ENCODE results near the gene SVOP. TPM values are rescaled to one million over a fixed set of nuclear protein-coding genes. Genes with fewer than 3 reads are reported as not detected.
"Not testable (repeated sequence)": the region's sequence is repeated elsewhere in the genome, so short reads cannot be mapped to it uniquely, and the experiment has no call there.

The SVOP gene
- total RNA-seq, 3 donors from 2014 or later (not counting 1 experiment from before 2014, with no cell fraction given) = not detected

GRCh38 chr12:109033239-109034196 lies 12.7 kb upstream of the SVOP start:
- H3K4me3 ChIP-seq (ENCODE audit: low read length) = no peak overlapping the region
- Mint-ChIP-seq H3K9me3 (peaks cover 5 to 9% of the 10 kb centered on the region in 2 donors), H3K4me1 (no peaks in the 10 kb centered on the region), H3K4me3 (no peak overlapping the region), H3K27ac (no peak overlapping the region), H3K27me3 (ENCODE audit: low read depth in 2 of 2) (peaks cover 15 to 46% of the 10 kb centered on the region in 2 donors), H3K36me3 (peaks cover 16% of the 10 kb centered on the region)
- no peak overlapping the region for H3K27ac ChIP-seq (ENCODE audit: low read length)
- peaks cover 4% of the 10 kb centered on the region for H3K9me3 ChIP-seq (ENCODE audit: control insufficient read depth, insufficient read depth, low read length)
- intact Hi-C loops (cut with micrococcal nuclease) = no loop called here
- H3K4me1 ChIP-seq (ENCODE audit: control insufficient read depth, insufficient read depth, low read length) = no peaks in the 10 kb centered on the region
- H3K36me3 ChIP-seq (ENCODE audit: control insufficient read depth, insufficient read depth, low read length) = no peaks in the 10 kb centered on the region
- whole genome bisulfite sequencing (ENCODE audit: insufficient coverage) = 73% methylated on average over 6 of the region's 7 CpGs
- no peak for DNase-seq
- ATAC-seq = no peak
- no peak for TF ChIP-seq CTCF (IDR thresholded peaks at IDR 0.05)
- H3K27me3 ChIP-seq (ENCODE audit: control insufficient read depth, insufficient read depth, low read length) = peaks cover 2% of the 10 kb centered on the region

GRCh38 chr12:109029411-109029810 lies 8.5 kb upstream of the SVOP start:
- 96% methylated on average over 2 of the region's 2 CpGs for WGBS (ENCODE audit: insufficient coverage)

GRCh38 chr12:109028624-109029023 lies 7.8 kb upstream of the SVOP start:
- ATAC-seq; DNase-seq; H3K27me3 ChIP-seq (ENCODE audit: control insufficient read depth, insufficient read depth, low read length); H3K36me3 Mint-ChIP-seq; H3K36me3 ChIP-seq (ENCODE audit: control insufficient read depth, insufficient read depth, low read length); H3K4me3 Mint-ChIP-seq; intact Hi-C loops (cut with micrococcal nuclease); H3K27ac ChIP-seq (ENCODE audit: low read length); H3K4me1 Mint-ChIP-seq; H3K9me3 ChIP-seq (ENCODE audit: control insufficient read depth, insufficient read depth, low read length); H3K9me3 Mint-ChIP-seq; H3K27ac Mint-ChIP-seq; H3K4me1 ChIP-seq (ENCODE audit: control insufficient read depth, insufficient read depth, low read length); H3K4me3 ChIP-seq (ENCODE audit: low read length): not testable (repeated sequence)
- peaks cover 18 to 42% of the 10 kb centered on the region in 2 donors for H3K27me3 Mint-ChIP-seq (ENCODE audit: low read depth in 2 of 2)
- WGBS (ENCODE audit: insufficient coverage) = 64% methylated on average over 1 of the region's 3 CpGs

More at GRCh38 chr12:109029411-109029810, 8.5 kb upstream of the SVOP start:
- no peak overlapping the region for H3K4me3 ChIP-seq (ENCODE audit: low read length)
- H3K9me3 ChIP-seq (ENCODE audit: control insufficient read depth, insufficient read depth, low read length) = no peaks in the 10 kb centered on the region
- no peaks in the 10 kb centered on the region for H3K36me3 ChIP-seq (ENCODE audit: control insufficient read depth, insufficient read depth, low read length)
- peaks cover 2% of the 10 kb centered on the region for H3K27me3 ChIP-seq (ENCODE audit: control insufficient read depth, insufficient read depth, low read length)
- H3K4me1 ChIP-seq (ENCODE audit: control insufficient read depth, insufficient read depth, low read length) = no peaks in the 10 kb centered on the region
- no peaks in the 10 kb centered on the region for H3K4me1 Mint-ChIP-seq
- no peak overlapping the region for H3K27ac ChIP-seq (ENCODE audit: low read length)
- ATAC-seq (no peak), DNase-seq (no peak)
- no peak overlapping the region for H3K4me3 Mint-ChIP-seq
- H3K36me3 Mint-ChIP-seq = no peaks in the 10 kb centered on the region
- peaks cover 18 to 46% of the 10 kb centered on the region in 2 donors for H3K27me3 Mint-ChIP-seq (ENCODE audit: low read depth in 2 of 2)
- no peaks in the 10 kb centered on the region for H3K9me3 Mint-ChIP-seq
- intact Hi-C loops (cut with micrococcal nuclease) = no loop called here
- H3K27ac Mint-ChIP-seq = no peak overlapping the region
- no peak for TF ChIP-seq CTCF (IDR thresholded peaks at IDR 0.05)

- Mint-ChIP-seq H3K27me3 (ENCODE audit: low read depth in 2 of 2) (peaks cover 14 to 37% of the 10 kb centered on the region in 2 donors), H3K4me1 (no peaks in the 10 kb centered on the region), H3K4me3 (no peak overlapping the region), H3K27ac (no peak overlapping the region), H3K9me3 (no peaks in the 10 kb centered on the region), H3K36me3 (no peaks in the 10 kb centered on the region)
- DNase-seq (no peak), ATAC-seq (no peak)
- Histone ChIP-seq H3K4me3 (ENCODE audit: low read length) (no peak overlapping the region), H3K27ac (ENCODE audit: low read length) (no peak overlapping the region), H3K36me3 (ENCODE audit: control insufficient read depth, insufficient read depth, low read length) (no peaks in the 10 kb centered on the region), H3K27me3 (ENCODE audit: control insufficient read depth, insufficient read depth, low read length) (peaks cover 2% of the 10 kb centered on the region), H3K9me3 (ENCODE audit: control insufficient read depth, insufficient read depth, low read length) (no peaks in the 10 kb centered on the region), H3K4me1 (ENCODE audit: control insufficient read depth, insufficient read depth, low read length) (no peaks in the 10 kb centered on the region)
- 0% methylated on average over 1 of the region's 1 CpG for WGBS (ENCODE audit: insufficient coverage)
- TF ChIP-seq CTCF (IDR thresholded peaks at IDR 0.05) = no peak
- intact Hi-C loops (cut with micrococcal nuclease) = no loop called here
Observed at GRCh38 chr12:109027767-109028166, 6.9 kb upstream of the SVOP start.

Data from natural killer cell (primary cell).